Lower leg skin (tissue), 4 donors: ENCODE results near the gene CAB39. TPM values are rescaled to one million over a fixed set of nuclear protein-coding genes. Genes with fewer than 3 reads are reported as not detected.

Experiments used
- DNase-seq, 2 donors: peaks; one replicate each; pipeline ENCODE4 v3.0.0-alpha.2; 2019; ENCODE audit warnings: low spot score in 2 of 2
- H3K4me3 ChIP-seq: fragments of 200-600 bp; sonication (generic); 2 replicates; pipeline ENCODE4 v1.5.1; 2017; ENCODE audit warnings: mild to moderate bottlenecking, low read depth; ENCODE audit not compliant: poor library complexity, severe bottlenecking
- CTCF ChIP-seq, 3 donors: fragments of 450-650 bp; IDR thresholded peaks; one replicate each; pipeline ENCODE4 v1.5.1; 2016; ENCODE audit warnings: antibody characterized with exemption in 3 of 3, mild to moderate bottlenecking in 3 of 3, moderate library complexity in 2 of 3
- POLR2A ChIP-seq, 2 donors: fragments of 450-650 bp; IDR thresholded peaks; one replicate each; pipeline ENCODE4 v1.6.1; 2016 to 2017; ENCODE audit warnings: antibody characterized with exemption in 2 of 2, mild to moderate bottlenecking in 1 of 2, moderate library complexity in 1 of 2
- WGBS, 2 donors: methylation state at CpG; one replicate each; pipeline ENCODE4 v1.1.5; 2018; 5-methylcytosine and 5-hydroxymethylcytosine counted together
- intact Hi-C: fragments of 100-400 bp; cut with DNase I; formaldehyde crosslinking; loops from one replicate; pipeline ENCODE4 v1.15.0; 2023; ENCODE audit warnings: low total_unique reads
- total RNA-seq, 4 donors: library from RNA; depleted of rRNA; stranded (reverse); fragments of >200 nt; gene quantifications; one replicate each; pipeline ENCODE4 v1.1.0, GENCODE V29; 2016

The CAB39 gene
- total RNA-seq, 4 donors from 2014 or later, result 65.5 to 74.7 (median 70.4) TPM

- H3K4me3 ChIP-seq, result no peak overlapping the region
- intact Hi-C loops, result no loop called here
- WGBS, 2 donors, result 68 to 73% methylated on average over 3 of the region's 3 CpGs
- TF ChIP-seq CTCF (IDR thresholded peaks at IDR 0.05) (no peak), POLR2A (IDR thresholded peaks at IDR 0.05) (no peak)
- no peak for DNase-seq
These were observed 95.1 kb downstream of the CAB39 start for GRCh38 chr2:230807729-230808128.

GRCh38 chr2:230809015-230809414, 96.4 kb downstream of the CAB39 start:
- no peak for DNase-seq
- no peak for TF ChIP-seq POLR2A (IDR thresholded peaks at IDR 0.05)
- no peak for TF ChIP-seq CTCF (IDR thresholded peaks at IDR 0.05)
- intact Hi-C loops, result no loop called here
- no peak overlapping the region for H3K4me3 ChIP-seq
- 87 to 90% methylated on average over 10 of the region's 10 CpGs for WGBS, 2 donors

GRCh38 chr2:230809677-230810251, 97.1 kb downstream of the CAB39 start:
- no peak for DNase-seq
- TF ChIP-seq POLR2A (IDR thresholded peaks at IDR 0.05) (no peak), CTCF (IDR thresholded peaks at IDR 0.05) (no peak)
- intact Hi-C loops, result no loop called here
- WGBS, 2 donors, result 86 to 88% methylated on average over 8 of the region's 8 CpGs
- H3K4me3 ChIP-seq, result no peak overlapping the region

- DNase-seq, result no peak
- intact Hi-C loops, result no loop called here
- no peak overlapping the region for H3K4me3 ChIP-seq
- TF ChIP-seq CTCF (IDR thresholded peaks at IDR 0.05), result no peak
- no peak for TF ChIP-seq POLR2A (IDR thresholded peaks at IDR 0.05)
- 57 to 64% methylated on average over 3 of the region's 3 CpGs for WGBS, 2 donors
These were observed 98.9 kb downstream of the CAB39 start for GRCh38 chr2:230811508-230811907.

- intact Hi-C loops, result no loop called here
- no peak overlapping the region for H3K4me3 ChIP-seq
- TF ChIP-seq CTCF (IDR thresholded peaks at IDR 0.05), result no peak
- TF ChIP-seq POLR2A (IDR thresholded peaks at IDR 0.05), result no peak
- WGBS, 2 donors, result 87% methylated on average over 6 of the region's 6 CpGs
- DNase-seq, result no peak
These were observed 99.4 kb downstream of the CAB39 start for GRCh38 chr2:230812033-230812432.

GRCh38 chr2:230814616-230815015, 102.0 kb downstream of the CAB39 start:
- no peak for TF ChIP-seq CTCF (IDR thresholded peaks at IDR 0.05)
- TF ChIP-seq POLR2A (IDR thresholded peaks at IDR 0.05), result no peak
- H3K4me3 ChIP-seq, result no peak overlapping the region
- WGBS, 2 donors, result 76 to 79% methylated on average over 2 of the region's 2 CpGs
- DNase-seq, result no peak
- intact Hi-C loops, result no loop called here
